Stomach (tissue), 19 donors: Measurements from ENCODE around the gene CFHR1. TPM values are rescaled to one million over a fixed set of nuclear protein-coding genes. Genes with fewer than 3 reads are reported as not detected.
"Not testable (repeated sequence)": the region's sequence is repeated elsewhere in the genome, so short reads cannot be mapped to it uniquely, and the experiment has no call there.

Experiments
- DNase-seq, 2 donors: peaks; one replicate each; pipeline versions ENCODE4 v3.0.0 to v3.0.0-alpha.2; 2013 to 2019
- H3K27ac ChIP-seq, 5 donors: fragments of 200-600 bp in 4 of 5; sonication (generic) in 4 of 5; one replicate each; pipeline ENCODE4 v1.5.1; 2013 to 2019; ENCODE audit warnings: mild to moderate bottlenecking in 1 of 5, moderate library complexity in 1 of 5
- H3K27me3 ChIP-seq, 3 donors: fragments of 200-600 bp; sonication (generic); one replicate each; pipeline ENCODE4 v1.5.1; 2017 to 2019; ENCODE audit warnings: mixed run types in 1 of 3
- H3K36me3 ChIP-seq, 4 donors: fragments of 200-600 bp; sonication (generic); 1 replicate in 3 of 4; 2 replicates in 1 of 4; pipeline ENCODE4 v1.5.1; 2016 to 2019
- H3K4me1 ChIP-seq, 4 donors: fragments of 200-600 bp; sonication (generic); one replicate each; pipeline ENCODE4 v1.5.1; 2016 to 2019
- H3K4me3 ChIP-seq, 4 donors: fragments of 200-600 bp; sonication (generic) in 3 of 4; one replicate each; pipeline ENCODE4 v1.5.1; 2016 to 2019; ENCODE audit warnings: mild to moderate bottlenecking in 1 of 4
- H3K9me3 ChIP-seq, 4 donors: fragments of 200-600 bp; sonication (generic); one replicate each; pipeline ENCODE4 v1.5.1; 2016 to 2019
- CTCF ChIP-seq, 7 experiments: fragments of 450-650 bp in 4 of 7; fragments of 200-600 bp in 3 of 7; sonication (generic) in 3 of 7; IDR thresholded peaks; one replicate each; pipeline ENCODE4 v1.5.1; 2016 to 2019; ENCODE audit warnings: antibody characterized with exemption in 7 of 7, control low read depth in 2 of 7, mild to moderate bottlenecking in 1 of 7
- EP300 ChIP-seq: sonication (generic); formaldehyde crosslinking; IDR thresholded peaks from one replicate; pipeline ENCODE4 v1.6.1; 2017; ENCODE audit warnings: antibody characterized with exemption
- POLR2A ChIP-seq, 4 donors: fragments of 450-650 bp; IDR thresholded peaks; one replicate each; pipeline ENCODE4 v1.6.1; 2016; ENCODE audit warnings: antibody characterized with exemption in 4 of 4, control low read depth in 2 of 4, mild to moderate bottlenecking in 1 of 4, moderate library complexity in 1 of 4
- POLR2AphosphoS5 ChIP-seq, 3 donors: sonication (generic); formaldehyde crosslinking; IDR thresholded peaks; one replicate each; pipeline ENCODE4 v1.6.1; 2016; ENCODE audit warnings: antibody characterized with exemption in 3 of 3
- WGBS, 5 donors: extraction: QIAGEN DNeasy Blood & Tissue Kit in 3 of 5; methylation state at CpG; one replicate each; pipeline versions ENCODE4 v1.1.5 to v1.1.7; 2013 to 2018; 5-methylcytosine and 5-hydroxymethylcytosine counted together
- intact Hi-C: fragments of 100-400 bp; cut with DNase I; formaldehyde crosslinking; loops from one replicate; pipeline ENCODE4 v1.15.1; 2023; ENCODE audit warnings: low total_unique reads
- long read RNA-seq, 10 donors: transcript quantifications; one replicate each; lab custom pipeline, GENCODE V29; 2026
- polyA plus RNA-seq, 3 donors: library from polyadenylated mRNA; stranded (reverse); fragments of 200-250 nt; gene quantifications; one replicate each; pipeline ENCODE4 v1.2.3, GENCODE V29; 2013
- total RNA-seq, 5 donors: library from RNA; depleted of rRNA; stranded (reverse); fragments of >200 nt; gene quantifications; one replicate each; pipeline versions ENCODE4 v1.1.0 to v1.2.3, GENCODE V29; 2014 to 2016
- donor health status: healthy with polysubstance abuse.
- donor health status: Bipolar disorder and iron deficiency.
- donor health status: healthy.

CFHR1 gene
- total RNA-seq (not detected), polyA plus RNA-seq (not detected)
- long read RNA-seq, donor 1 = 0 reads
- long read RNA-seq, donor 2 = 0 reads
- long read RNA-seq, donor 3 = 0 reads
- long read RNA-seq, donor 4 = 0 reads
- long read RNA-seq, donor 5 = 0 reads
- long read RNA-seq, donor 6 = 0 reads
- long read RNA-seq, donor 7 = 0 reads
- long read RNA-seq, donor 8 = 0 reads
- long read RNA-seq, donor 9 = 0 reads
- long read RNA-seq, donor 10 = 0 reads

GRCh38 chr1:196819531-196819930 lies at the start of gene CFHR1:
Gene CFHR1 (plus strand): TSS chr1:196819731. CDS start chr1:196819845, 114 bp downstream.
- H3K4me1 ChIP-seq, H3K36me3 ChIP-seq, H3K27ac ChIP-seq, H3K27me3 ChIP-seq, intact Hi-C loops, DNase-seq, H3K4me3 ChIP-seq, H3K9me3 ChIP-seq: not testable (repeated sequence)
- no CpG with 5 or more reads among the region's 1 CpG for WGBS, 5 donors

GRCh38 chr1:196769823-196770222 lies 49.7 kb upstream of the CFHR1 start:
- H3K4me3 ChIP-seq, H3K27me3 ChIP-seq, H3K27ac ChIP-seq, H3K36me3 ChIP-seq, H3K4me1 ChIP-seq, H3K9me3 ChIP-seq, intact Hi-C loops, DNase-seq: not testable (repeated sequence)
- 80 to 93% (median 89%) methylated on average over 4 of the region's 4 CpGs for WGBS, 5 donors

- H3K4me1 ChIP-seq = no peaks in the 10 kb centered on the region
- intact Hi-C loops = no loop called here
- no peak for DNase-seq
- H3K9me3 ChIP-seq = no peaks in the 10 kb centered on the region
- TF ChIP-seq POLR2AphosphoS5 (IDR thresholded peaks at IDR 0.05) (no peak), EP300 (no peak), CTCF (IDR thresholded peaks at IDR 0.05) (no peak), POLR2A (IDR thresholded peaks at IDR 0.05) (no peak)
- H3K27ac ChIP-seq = no peak overlapping the region
- no peaks in the 10 kb centered on the region for H3K27me3 ChIP-seq
- H3K36me3 ChIP-seq = no peaks in the 10 kb centered on the region
- H3K4me3 ChIP-seq = no peak overlapping the region
- WGBS, 5 donors = 80 to 100% (median 89%) methylated on average over 1 of the region's 1 CpG
Measured at GRCh38 chr1:196773713-196774112, 45.8 kb upstream of the CFHR1 start.

GRCh38 chr1:196774175-196774574 lies 45.4 kb upstream of the CFHR1 start:
- TF ChIP-seq POLR2A (IDR thresholded peaks at IDR 0.05) (no peak), EP300 (no peak), CTCF (IDR thresholded peaks at IDR 0.05) (no peak), POLR2AphosphoS5 (IDR thresholded peaks at IDR 0.05) (no peak)
- intact Hi-C loops = no loop called here

GRCh38 chr1:196774603-196775002 lies 44.9 kb upstream of the CFHR1 start, which contains the start of gene CFHR3:
Gene CFHR3 (plus strand): TSS chr1:196774840. CDS start chr1:196774887, 47 bp downstream.
- TF ChIP-seq EP300 (no peak), CTCF (IDR thresholded peaks at IDR 0.05) (no peak), POLR2A (IDR thresholded peaks at IDR 0.05) (no peak), POLR2AphosphoS5 (IDR thresholded peaks at IDR 0.05) (no peak)
- Histone ChIP-seq H3K36me3 (no peaks in the 10 kb centered on the region), H3K9me3 (no peaks in the 10 kb centered on the region), H3K4me3 (no peak within 1 kb of the TSS), H3K4me1 (no peaks in the 10 kb centered on the region), H3K27me3 (no peaks in the 10 kb centered on the region), H3K27ac (no peak within 1 kb of the TSS)
- DNase-seq = no peak
- intact Hi-C loops = no loop called here

More at GRCh38 chr1:196774175-196774574, 45.4 kb upstream of the CFHR1 start:
- Histone ChIP-seq H3K27me3 (no peaks in the 10 kb centered on the region), H3K9me3 (no peaks in the 10 kb centered on the region), H3K27ac (no peak overlapping the region), H3K4me3 (no peak overlapping the region), H3K36me3 (no peaks in the 10 kb centered on the region), H3K4me1 (no peaks in the 10 kb centered on the region)
- 39 to 54% (median 41%) methylated on average over 2 of the region's 2 CpGs for WGBS, 5 donors
- no peak for DNase-seq
